Kidney (tissue), 14 donors: ENCODE data around the gene LRRC4C. TPM values are rescaled to one million over a fixed set of nuclear protein-coding genes. Genes with fewer than 3 reads are reported as not detected.

Experiments
- DNase-seq, 5 donors: peaks; one replicate each; pipeline ENCODE4 v3.0.0-alpha.2; 2013 to 2020
- FAIRE-seq: peaks from 2 replicates; lab custom pipeline; 2012; peaks lifted over from hg19 to GRCh38; lab: Jason Lieb, UNC
- H3K27ac ChIP-seq, 2 donors: one replicate each; pipeline ENCODE4 v1.7.0; 2013; ENCODE audit warnings: low read depth in 2 of 2, low read length in 2 of 2, inconsistent platforms in 1 of 2
- H3K27me3 ChIP-seq: one replicate; pipeline ENCODE4 v1.7.1; 2013; ENCODE audit warnings: low read length, inconsistent platforms; ENCODE audit not compliant: control insufficient read depth, insufficient read depth
- H3K36me3 ChIP-seq, 3 donors: one replicate each; pipeline versions ENCODE4 v1.7.0 to v1.7.1; 2013; ENCODE audit warnings: low read length in 3 of 3, control low read depth in 1 of 3, inconsistent platforms in 1 of 3; ENCODE audit not compliant: insufficient read depth in 3 of 3, control insufficient read depth in 2 of 3
- H3K4me1 ChIP-seq, 3 donors: one replicate each; pipeline versions ENCODE4 v1.7.0 to v1.7.1; 2013; ENCODE audit warnings: low read length in 3 of 3, inconsistent platforms in 1 of 3, low read depth in 1 of 3; ENCODE audit not compliant: control insufficient read depth in 2 of 3, insufficient read depth in 2 of 3
- H3K4me3 ChIP-seq, 3 donors: one replicate each; pipeline versions ENCODE4 v1.7.0 to v1.8.1; 2013; ENCODE audit warnings: low read length in 3 of 3, control low read depth in 1 of 3, inconsistent platforms in 1 of 3
- H3K9ac ChIP-seq, 3 donors: one replicate each; pipeline versions ENCODE4 v1.7.0 to v1.7.1; 2013; ENCODE audit warnings: low read length in 3 of 3, control low read depth in 1 of 3, inconsistent platforms in 1 of 3
- H3K9me3 ChIP-seq, 3 donors: one replicate each; pipeline versions ENCODE4 v1.7.0 to v1.7.1; 2013; ENCODE audit warnings: low read length in 3 of 3, control low read depth in 1 of 3, inconsistent platforms in 1 of 3; ENCODE audit not compliant: control insufficient read depth in 2 of 3, insufficient read depth in 1 of 3
- CTCF ChIP-seq: IDR thresholded peaks from 3 replicates; pipeline ENCODE4 v1.5.1; 2012; ENCODE audit warnings: mild to moderate bottlenecking, moderate library complexity, borderline replicate concordance; ENCODE audit not compliant: insufficient read depth; ENCODE audit errors: extremely low read depth
- intact Hi-C: fragments of 100-400 bp; cut with DNase I; formaldehyde crosslinking; loops from one replicate; pipeline ENCODE4 v1.11.1; 2022
- polyA plus RNA-seq: library from polyadenylated mRNA; stranded (reverse); fragments of 350-450 nt; fragmentation: Illumina TruSeq; extraction: RNeasy Lipid Tissue Mini Kit (QIAGEN cat#74804); gene quantifications from one replicate; pipeline ENCODE4 v1.2.3, GENCODE V29; 2014; ENCODE audit warnings: low read depth, low replicate concordance; ENCODE audit not compliant: insufficient read depth
- total RNA-seq: library from RNA; stranded (reverse); fragmentation: NEBNext Ultra II Directional; extraction: Animal tissue kit (Norgen Biotek cat#: 25700); gene quantifications from one replicate; pipeline ENCODE4 v1.2.1, GENCODE V29; 2021
- donor health status: control.
- donor health status: control.
- donor health status: control.
- donor health status: control.
- donor health status: control.
- donor health status: DM: yes; HTN: yes; CAD: no.
- donor health status: Normal renal cell carcinoma (clear cell type).

LRRC4C gene
- total and polyA plus RNA-seq, 2 donors from 2014 or later, result 0.26 to 1.6 TPM

GRCh38 chr11:41289408-41289807, 170.0 kb downstream of the LRRC4C start:
- H3K9me3 ChIP-seq, result no peaks in the 10 kb centered on the region
- no peak for FAIRE-seq
- no peak overlapping the region for H3K4me3 ChIP-seq
- no peak overlapping the region for H3K27ac ChIP-seq
- no peaks in the 10 kb centered on the region for H3K27me3 ChIP-seq
- intact Hi-C loops, result no loop called here
- no peak for TF ChIP-seq CTCF
- H3K4me1 ChIP-seq, result no peaks in the 10 kb centered on the region
- H3K9ac ChIP-seq, result no peak overlapping the region
- DNase-seq, result no peak
- H3K36me3 ChIP-seq, result no peaks in the 10 kb centered on the region

- TF ChIP-seq CTCF, result no peak
Observed at GRCh38 chr11:41286751-41287150, 172.7 kb downstream of the LRRC4C start.

GRCh38 chr11:41284354-41284753, 175.1 kb downstream of the LRRC4C start:
- DNase-seq (no peak), FAIRE-seq (no peak)
- intact Hi-C loops, result no loop called here
- H3K27ac ChIP-seq, result no peak overlapping the region
- TF ChIP-seq CTCF, result no peak
- no peaks in the 10 kb centered on the region for H3K36me3 ChIP-seq
- no peaks in the 10 kb centered on the region for H3K4me1 ChIP-seq
- H3K27me3 ChIP-seq, result no peaks in the 10 kb centered on the region
- no peak overlapping the region for H3K4me3 ChIP-seq
- no peaks in the 10 kb centered on the region for H3K9me3 ChIP-seq
- H3K9ac ChIP-seq, result no peak overlapping the region

More at GRCh38 chr11:41286751-41287150, 172.7 kb downstream of the LRRC4C start:
- intact Hi-C loops, result no loop called here
- no peak overlapping the region for H3K27ac ChIP-seq
- H3K4me3 ChIP-seq, result no peak overlapping the region
- FAIRE-seq (no peak), DNase-seq (no peak)
- no peaks in the 10 kb centered on the region for H3K27me3 ChIP-seq
- H3K4me1 ChIP-seq, result no peaks in the 10 kb centered on the region
- no peaks in the 10 kb centered on the region for H3K36me3 ChIP-seq
- no peak overlapping the region for H3K9ac ChIP-seq
- H3K9me3 ChIP-seq, result no peaks in the 10 kb centered on the region
